Measurements from ENCODE around the gene ARHGEF28. TPM values are rescaled to one million over a fixed set of nuclear protein-coding genes. Genes with fewer than 3 reads are reported as not detected.

The ARHGEF28 gene
- polyA plus RNA-seq, 4 donors = 44.1 to 53.1 (median 50.1) TPM

GRCh38 chr5:73799401-73799972 is 173.5 kb downstream of the ARHGEF28 start:
- DNase-seq (ENCODE audit: low read depth in 4 of 4, low spot score in 3 of 4) = no peak

GRCh38 chr5:73801686-73802085 is 175.7 kb downstream of the ARHGEF28 start:
- no peak for DNase-seq (ENCODE audit: low read depth in 4 of 4, low spot score in 3 of 4)

GRCh38 chr5:73805449-73805848 is 179.5 kb downstream of the ARHGEF28 start:
- DNase-seq (ENCODE audit: low read depth in 4 of 4, low spot score in 3 of 4) = no peak

GRCh38 chr5:73808911-73809310 is 182.9 kb downstream of the ARHGEF28 start:
- no peak for DNase-seq (ENCODE audit: low read depth in 4 of 4, low spot score in 3 of 4)

GRCh38 chr5:73810429-73810828 is 184.4 kb downstream of the ARHGEF28 start:
- no peak for DNase-seq (ENCODE audit: low read depth in 4 of 4, low spot score in 3 of 4)

GRCh38 chr5:73812457-73812856 is 186.5 kb downstream of the ARHGEF28 start:
- DNase-seq (ENCODE audit: low read depth in 4 of 4, low spot score in 3 of 4) = no peak

- DNase-seq (ENCODE audit: low read depth in 4 of 4, low spot score in 3 of 4) = peak; percentile 63 to 87 (median 86)
These were observed 187.1 kb downstream of the ARHGEF28 start for GRCh38 chr5:73812962-73813588.

- DNase-seq (ENCODE audit: low read depth in 4 of 4, low spot score in 3 of 4) = no peak
These were observed 188.3 kb downstream of the ARHGEF28 start for GRCh38 chr5:73814233-73814846.

- DNase-seq (ENCODE audit: low read depth in 4 of 4, low spot score in 3 of 4) = no peak
These were observed 189.6 kb downstream of the ARHGEF28 start for GRCh38 chr5:73815631-73816030.

GRCh38 chr5:73816656-73817420 is 190.8 kb downstream of the ARHGEF28 start:
- DNase-seq (ENCODE audit: low read depth in 4 of 4, low spot score in 3 of 4) = no peak

GRCh38 chr5:73818357-73818756 is 192.4 kb downstream of the ARHGEF28 start:
- DNase-seq (ENCODE audit: low read depth in 4 of 4, low spot score in 3 of 4) = no peak

- no peak for DNase-seq (ENCODE audit: low read depth in 4 of 4, low spot score in 3 of 4)
These were observed 194.3 kb downstream of the ARHGEF28 start for GRCh38 chr5:73820326-73820725.

GRCh38 chr5:73821003-73821402 is 195.0 kb downstream of the ARHGEF28 start:
- no peak for DNase-seq (ENCODE audit: low read depth in 4 of 4, low spot score in 3 of 4)

- no peak for DNase-seq (ENCODE audit: low read depth in 4 of 4, low spot score in 3 of 4)
These were observed 196.4 kb downstream of the ARHGEF28 start for GRCh38 chr5:73822278-73822988.

- no peak for DNase-seq (ENCODE audit: low read depth in 4 of 4, low spot score in 3 of 4)
These were observed 197.0 kb downstream of the ARHGEF28 start for GRCh38 chr5:73822989-73823339.

- DNase-seq (ENCODE audit: low read depth in 4 of 4, low spot score in 3 of 4) = no peak
These were observed 197.5 kb downstream of the ARHGEF28 start for GRCh38 chr5:73823508-73823925.

- DNase-seq (ENCODE audit: low read depth in 4 of 4, low spot score in 3 of 4) = no peak
These were observed 199.2 kb downstream of the ARHGEF28 start for GRCh38 chr5:73825199-73825598.

GRCh38 chr5:73825736-73826135 is 199.7 kb downstream of the ARHGEF28 start:
- DNase-seq (ENCODE audit: low read depth in 4 of 4, low spot score in 3 of 4) = no peak

GRCh38 chr5:73826301-73827105 is 200.5 kb downstream of the ARHGEF28 start:
- DNase-seq (ENCODE audit: low read depth in 4 of 4, low spot score in 3 of 4) = no peak

GRCh38 chr5:73827106-73827450 is 201.1 kb downstream of the ARHGEF28 start:
- no peak for DNase-seq (ENCODE audit: low read depth in 4 of 4, low spot score in 3 of 4)

Data from right renal pelvis (tissue), 4 donors.